Measurements from ENCODE around the gene LMOD1.
A peak's percentile ranks its signal among the peaks of the same experiment; 100 is the strongest.

LMOD1 gene

GRCh38 chr1:201892211-201892610 lies 54.1 kb downstream of the LMOD1 start:
- DNase-seq (ENCODE audit: low read depth): no peak

- no peak for DNase-seq (ENCODE audit: low read depth)
Measured at GRCh38 chr1:201891451-201892045, 54.8 kb downstream of the LMOD1 start.

DNA sequence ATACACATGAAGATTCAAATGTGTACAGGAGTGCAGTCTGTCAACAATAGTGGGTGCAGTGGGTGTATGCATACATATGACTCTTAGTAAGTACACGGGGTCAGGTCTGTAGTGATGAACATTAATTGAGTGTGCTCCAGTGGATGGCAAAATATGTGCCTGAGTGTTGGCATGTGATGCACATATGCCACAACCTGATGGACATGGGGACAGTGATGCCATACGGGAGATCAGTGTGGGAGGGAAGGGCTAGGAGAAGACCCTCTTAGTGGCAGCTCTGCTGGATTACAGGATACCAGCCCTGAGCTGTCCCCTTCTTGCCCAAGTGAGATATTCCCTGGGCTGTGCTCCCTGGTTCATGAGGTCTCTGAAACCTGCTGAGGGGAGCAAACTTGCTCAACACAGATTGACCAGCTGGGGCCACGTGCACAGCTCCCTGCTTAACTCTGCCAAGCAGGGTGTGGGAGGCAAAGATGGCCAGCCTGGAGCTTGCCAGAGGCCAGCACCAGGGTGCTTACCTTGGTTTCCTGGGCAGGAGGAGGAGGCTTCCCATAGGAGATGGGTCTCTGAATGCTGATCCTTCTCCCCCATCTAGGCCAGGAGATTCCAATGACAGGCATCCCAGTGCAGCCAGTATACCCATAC lies 55.4 kb downstream of the LMOD1 start:
- DNase-seq (ENCODE audit: low read depth): no peak

GRCh38 chr1:201890223-201890622 lies 56.1 kb downstream of the LMOD1 start:
- no peak for DNase-seq (ENCODE audit: low read depth)

GRCh38 chr1:201889090-201889968 lies 57.0 kb downstream of the LMOD1 start:
- DNase-seq (ENCODE audit: low read depth): no peak

GRCh38 chr1:201888282-201889089 lies 57.9 kb downstream of the LMOD1 start, which contains the start of gene SHISA4:
Gene SHISA4, plus strand, starts transcription at chr1:201888898. Its CDS starts 97 bp downstream, at chr1:201888995.
- DNase-seq (ENCODE audit: low read depth): peak; percentile 37

- no peak for DNase-seq (ENCODE audit: low read depth)
Measured at GRCh38 chr1:201887116-201887866, 59.1 kb downstream of the LMOD1 start.

DNA sequence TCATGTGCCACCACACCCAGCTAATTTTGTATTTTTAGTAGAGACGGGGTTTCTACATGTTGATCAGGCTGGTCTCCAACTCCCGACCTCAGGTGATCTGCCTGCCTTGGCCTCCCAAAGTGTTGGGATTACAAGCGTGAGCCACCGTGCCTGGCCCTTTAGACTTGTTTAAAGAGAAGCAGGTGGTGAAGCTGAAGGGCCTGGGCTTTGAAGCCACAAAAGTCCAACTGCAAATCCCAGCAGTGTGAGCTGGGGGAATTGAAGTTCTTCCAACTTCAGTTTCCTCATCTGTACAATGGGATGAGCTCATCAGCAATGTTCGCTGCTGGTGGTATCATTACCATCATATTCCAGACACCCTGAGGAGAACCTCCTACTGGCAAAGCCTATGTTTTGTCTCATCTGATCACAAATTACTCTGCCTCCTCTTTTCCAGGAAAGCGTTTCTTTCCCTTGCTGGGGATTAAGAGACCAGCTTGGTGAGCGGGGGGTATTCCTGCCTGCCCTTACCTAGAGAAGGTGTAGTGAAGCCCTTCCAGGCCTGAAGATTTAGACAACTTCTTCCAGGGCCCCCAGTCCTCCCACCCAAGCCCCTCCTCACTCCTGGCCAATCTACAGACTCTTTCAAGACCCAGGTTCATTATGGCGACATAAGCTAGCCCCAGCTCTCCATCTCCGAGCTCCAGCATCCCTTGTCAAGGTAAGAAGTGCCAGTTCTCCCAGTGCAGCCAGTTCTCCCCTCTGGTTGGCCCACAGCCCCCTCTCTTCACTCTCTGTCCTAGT lies 60.1 kb downstream of the LMOD1 start:
- DNase-seq (ENCODE audit: low read depth): no peak

- DNase-seq (ENCODE audit: low read depth): peak; percentile 54
Measured at GRCh38 chr1:201885531-201886075, 60.7 kb downstream of the LMOD1 start.

GRCh38 chr1:201884425-201884824 lies 61.9 kb downstream of the LMOD1 start:
- no peak for DNase-seq (ENCODE audit: low read depth)

DNA sequence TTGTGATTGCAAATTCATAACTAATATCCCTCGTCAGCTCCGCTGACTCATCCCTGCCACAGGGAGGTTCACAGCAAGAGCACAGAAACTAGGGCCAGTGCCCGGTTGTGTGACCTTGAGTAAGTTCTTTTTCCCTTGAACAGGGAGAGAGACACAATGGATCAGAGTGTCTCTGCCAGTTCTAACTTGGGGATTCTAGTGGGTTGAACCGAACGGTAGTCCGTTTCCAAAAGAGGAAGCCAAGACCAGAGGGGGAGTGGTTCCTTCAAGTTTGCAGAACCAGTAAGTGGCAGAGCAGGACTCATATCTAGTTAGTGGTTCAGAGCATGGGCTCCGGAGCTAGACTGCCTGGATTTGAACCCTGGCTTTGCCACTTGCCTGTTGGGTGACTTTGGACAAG lies 62.6 kb downstream of the LMOD1 start:
- DNase-seq (ENCODE audit: low read depth): peak; percentile 72

- DNase-seq (ENCODE audit: low read depth): no peak
Measured at GRCh38 chr1:201883266-201883665, 63.1 kb downstream of the LMOD1 start.

GRCh38 chr1:201882665-201883132 lies 63.6 kb downstream of the LMOD1 start:
- peak; percentile 68 for DNase-seq (ENCODE audit: low read depth)

DNA sequence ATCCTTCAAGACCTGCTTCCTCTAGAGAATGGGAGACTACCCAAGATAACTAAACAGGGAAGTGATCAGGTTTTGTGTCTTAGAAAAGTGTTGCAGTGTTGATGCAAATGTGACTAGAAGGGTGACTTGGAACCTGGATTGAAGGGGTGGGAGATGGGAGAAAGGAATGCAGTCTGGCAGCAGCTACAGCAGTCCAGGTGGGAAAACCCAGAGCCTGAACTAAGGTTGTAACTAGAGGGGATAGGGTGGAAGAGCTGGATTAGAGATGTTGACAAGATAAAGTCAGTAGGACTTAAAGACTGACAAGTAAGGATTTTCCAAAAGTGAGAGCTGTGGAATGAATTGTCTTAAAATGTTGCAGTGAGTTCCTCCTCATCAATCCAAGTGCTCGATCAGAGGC lies 64.7 kb downstream of the LMOD1 start:
- no peak for DNase-seq (ENCODE audit: low read depth)

DNA sequence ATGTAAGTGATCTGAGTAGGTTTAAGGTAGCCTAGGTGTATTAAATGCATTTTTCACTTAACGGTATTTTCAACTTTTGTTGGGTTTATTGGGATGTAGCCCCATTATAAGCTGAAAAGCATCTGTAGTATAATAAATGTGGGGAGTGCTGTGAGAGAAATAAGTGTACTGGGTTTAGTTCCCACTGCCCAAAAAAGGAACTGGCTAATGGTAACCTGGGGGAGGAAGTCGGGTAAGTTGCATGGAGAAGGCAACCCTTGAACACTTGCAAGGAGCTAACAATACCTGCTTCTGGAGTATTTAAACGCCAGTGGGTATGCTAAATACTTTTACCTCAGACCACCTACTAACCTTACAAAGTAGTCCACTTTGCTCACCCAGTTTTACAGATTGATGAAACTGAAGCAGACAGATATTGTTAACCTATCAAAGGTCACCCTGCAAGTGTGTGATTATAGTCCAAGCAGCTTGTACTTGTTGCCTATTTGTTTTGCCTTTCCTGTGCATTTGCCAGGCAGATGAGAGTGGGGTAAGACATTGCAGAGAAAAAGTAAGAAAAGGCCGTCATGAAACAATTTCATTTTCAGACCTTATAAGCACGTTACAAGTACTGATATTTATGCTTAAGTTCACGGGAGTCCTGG lies 65.3 kb downstream of the LMOD1 start:
- no peak for DNase-seq (ENCODE audit: low read depth)

GRCh38 chr1:201877877-201878401 lies 68.4 kb downstream of the LMOD1 start:
- peak; percentile 60 for DNase-seq (ENCODE audit: low read depth)

GRCh38 chr1:201876148-201876818 lies 70.1 kb downstream of the LMOD1 start:
- no peak for DNase-seq (ENCODE audit: low read depth)

- no peak for DNase-seq (ENCODE audit: low read depth)
Measured at GRCh38 chr1:201874672-201875071, 71.7 kb downstream of the LMOD1 start.

- DNase-seq (ENCODE audit: low read depth): peak; percentile 68
Measured at GRCh38 chr1:201870397-201870796, 76.0 kb downstream of the LMOD1 start.
